K562 (cell line): ENCODE results near the gene NKD1.

Experiments
- ARID2 ChIP-seq: fragments of 450-650 bp; IDR thresholded peaks from 2 replicates; pipeline ENCODE4 v1.6.1; 2017; ENCODE audit warnings: antibody characterized with exemption, mild to moderate bottlenecking
- DNMT1 ChIP-seq: fragments of 450-650 bp; IDR thresholded peaks from 2 replicates; pipeline ENCODE4 v1.6.1; 2016; ENCODE audit warnings: antibody characterized with exemption, mild to moderate bottlenecking
- EZH2 ChIP-seq: IDR thresholded peaks from 2 replicates; pipeline ENCODE4 v1.6.1; 2012; ENCODE audit warnings: low read depth, mild to moderate bottlenecking, inconsistent platforms, low read length, borderline replicate concordance
- POLR2A ChIP-seq: fragments of 450-650 bp; conservative IDR thresholded peaks from 2 replicates; pipeline ENCODE4 v1.6.1; 2016
- POLR2AphosphoS5 ChIP-seq: IDR thresholded peaks from 2 replicates; pipeline ENCODE4 v1.6.1; 2011; ENCODE audit warnings: mild to moderate bottlenecking, low read depth, low read length, moderate library complexity; ENCODE audit not compliant: control insufficient read depth, insufficient read depth
- ZNF696 ChIP-seq: fragments of 250-450 bp; sonication (Bioruptor Pico); conservative IDR thresholded peaks from 2 replicates; pipeline ENCODE4 v1.4.0; 2020; ENCODE audit warnings: mild to moderate bottlenecking, moderate library complexity
- ZNF76 ChIP-seq: fragments of 250-450 bp; sonication (Bioruptor Pico); IDR thresholded peaks from 2 replicates; pipeline ENCODE4 v1.4.0; 2020; ENCODE audit warnings: mild to moderate bottlenecking, moderate library complexity, borderline replicate concordance
- TF ChIP-seq, protein P1 (sequence below), 3 experiments: IDR thresholded peaks in 2 of 3; conservative IDR thresholded peaks in 1 of 3; 2 replicates each; pipeline ENCODE4 v1.5.1; 2011 to 2012; ENCODE audit warnings: low read length in 3 of 3, mild to moderate bottlenecking in 3 of 3, control low read depth in 2 of 3, improper control_type of control experiment in 1 of 3, inconsistent platforms in 1 of 3, low read depth in 1 of 3, mixed read lengths in 1 of 3, moderate library complexity in 1 of 3; ENCODE audit not compliant: insufficient read depth in 2 of 3
- TF ChIP-seq, protein P2 (sequence below), 2 experiments: fragments of 450-650 bp; formaldehyde crosslinking in 1 of 2; IDR thresholded peaks; 2 replicates each; pipeline versions ENCODE4 v1.4.0 to v1.6.1; 2014 to 2020; ENCODE audit warnings: mild to moderate bottlenecking in 2 of 2, borderline replicate concordance in 1 of 2, low read depth in 1 of 2

DNA sequence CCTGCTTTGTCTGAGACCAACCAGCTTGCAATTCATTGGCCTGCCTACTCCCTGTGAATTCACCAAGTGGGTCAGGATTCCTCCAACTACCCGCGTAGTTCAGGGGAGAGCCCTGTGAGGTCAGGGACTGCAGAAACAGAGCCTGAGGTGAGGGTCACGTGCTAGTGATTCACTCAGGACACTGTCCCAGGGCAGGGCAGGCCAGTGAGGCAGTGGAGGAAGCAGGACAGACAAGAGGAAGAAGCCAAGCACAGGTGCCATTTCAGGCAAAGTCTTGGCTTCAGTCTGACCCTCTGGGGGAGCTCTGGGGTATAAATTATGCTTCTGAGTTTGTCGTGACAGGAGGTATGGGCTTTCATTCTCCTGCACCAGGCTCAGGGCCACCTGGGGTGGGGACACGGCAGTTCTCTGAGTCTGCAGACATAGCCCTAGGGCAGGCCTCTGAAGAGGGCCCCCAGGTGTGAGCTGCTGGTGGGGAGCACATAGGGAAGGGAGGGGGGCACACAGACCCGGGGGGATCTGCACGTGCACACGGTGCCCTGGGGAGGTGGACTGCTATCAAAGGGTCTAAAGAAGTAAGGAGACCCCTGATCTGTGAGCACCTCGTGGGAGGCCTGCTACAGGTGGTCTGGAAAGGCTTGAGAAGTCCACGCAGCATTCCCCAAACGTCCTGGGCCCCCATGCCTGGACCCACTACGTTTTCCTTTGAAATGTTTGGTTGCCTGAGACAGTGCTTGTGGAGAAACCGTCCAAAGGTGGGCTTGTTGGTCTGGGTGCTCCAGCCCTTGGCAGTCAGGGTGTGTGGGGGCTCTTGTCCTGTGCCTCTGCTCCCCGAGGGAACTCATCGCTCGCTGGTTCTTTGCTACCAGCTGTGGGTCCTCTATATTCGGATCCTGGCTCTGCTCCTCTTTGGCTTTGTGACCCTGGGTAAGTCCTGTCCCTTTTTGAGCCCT lies 46.4 kb downstream of the NKD1 start:
- TF ChIP-seq DNMT1 (no peak), EZH2 (no peak), ZNF76 (CRISPR knock-in tag) (no peak), ARID2 (no peak), POLR2AphosphoS5 (no peak), ZNF696 (no peak), POLR2A (no peak)
- TF ChIP-seq, protein P1, sequence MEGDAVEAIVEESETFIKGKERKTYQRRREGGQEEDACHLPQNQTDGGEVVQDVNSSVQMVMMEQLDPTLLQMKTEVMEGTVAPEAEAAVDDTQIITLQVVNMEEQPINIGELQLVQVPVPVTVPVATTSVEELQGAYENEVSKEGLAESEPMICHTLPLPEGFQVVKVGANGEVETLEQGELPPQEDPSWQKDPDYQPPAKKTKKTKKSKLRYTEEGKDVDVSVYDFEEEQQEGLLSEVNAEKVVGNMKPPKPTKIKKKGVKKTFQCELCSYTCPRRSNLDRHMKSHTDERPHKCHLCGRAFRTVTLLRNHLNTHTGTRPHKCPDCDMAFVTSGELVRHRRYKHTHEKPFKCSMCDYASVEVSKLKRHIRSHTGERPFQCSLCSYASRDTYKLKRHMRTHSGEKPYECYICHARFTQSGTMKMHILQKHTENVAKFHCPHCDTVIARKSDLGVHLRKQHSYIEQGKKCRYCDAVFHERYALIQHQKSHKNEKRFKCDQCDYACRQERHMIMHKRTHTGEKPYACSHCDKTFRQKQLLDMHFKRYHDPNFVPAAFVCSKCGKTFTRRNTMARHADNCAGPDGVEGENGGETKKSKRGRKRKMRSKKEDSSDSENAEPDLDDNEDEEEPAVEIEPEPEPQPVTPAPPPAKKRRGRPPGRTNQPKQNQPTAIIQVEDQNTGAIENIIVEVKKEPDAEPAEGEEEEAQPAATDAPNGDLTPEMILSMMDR (IDR thresholded peaks at IDR 0.05 in 2 of 3, conservative IDR thresholded peaks at IDR 0.05 in 1 of 3; ENCODE audit: insufficient read depth in 2 of 3, low read depth in 1 of 3, low read length in 3 of 3) = no peak
- TF ChIP-seq, protein P2, sequence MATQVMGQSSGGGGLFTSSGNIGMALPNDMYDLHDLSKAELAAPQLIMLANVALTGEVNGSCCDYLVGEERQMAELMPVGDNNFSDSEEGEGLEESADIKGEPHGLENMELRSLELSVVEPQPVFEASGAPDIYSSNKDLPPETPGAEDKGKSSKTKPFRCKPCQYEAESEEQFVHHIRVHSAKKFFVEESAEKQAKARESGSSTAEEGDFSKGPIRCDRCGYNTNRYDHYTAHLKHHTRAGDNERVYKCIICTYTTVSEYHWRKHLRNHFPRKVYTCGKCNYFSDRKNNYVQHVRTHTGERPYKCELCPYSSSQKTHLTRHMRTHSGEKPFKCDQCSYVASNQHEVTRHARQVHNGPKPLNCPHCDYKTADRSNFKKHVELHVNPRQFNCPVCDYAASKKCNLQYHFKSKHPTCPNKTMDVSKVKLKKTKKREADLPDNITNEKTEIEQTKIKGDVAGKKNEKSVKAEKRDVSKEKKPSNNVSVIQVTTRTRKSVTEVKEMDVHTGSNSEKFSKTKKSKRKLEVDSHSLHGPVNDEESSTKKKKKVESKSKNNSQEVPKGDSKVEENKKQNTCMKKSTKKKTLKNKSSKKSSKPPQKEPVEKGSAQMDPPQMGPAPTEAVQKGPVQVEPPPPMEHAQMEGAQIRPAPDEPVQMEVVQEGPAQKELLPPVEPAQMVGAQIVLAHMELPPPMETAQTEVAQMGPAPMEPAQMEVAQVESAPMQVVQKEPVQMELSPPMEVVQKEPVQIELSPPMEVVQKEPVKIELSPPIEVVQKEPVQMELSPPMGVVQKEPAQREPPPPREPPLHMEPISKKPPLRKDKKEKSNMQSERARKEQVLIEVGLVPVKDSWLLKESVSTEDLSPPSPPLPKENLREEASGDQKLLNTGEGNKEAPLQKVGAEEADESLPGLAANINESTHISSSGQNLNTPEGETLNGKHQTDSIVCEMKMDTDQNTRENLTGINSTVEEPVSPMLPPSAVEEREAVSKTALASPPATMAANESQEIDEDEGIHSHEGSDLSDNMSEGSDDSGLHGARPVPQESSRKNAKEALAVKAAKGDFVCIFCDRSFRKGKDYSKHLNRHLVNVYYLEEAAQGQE (IDR thresholded peaks at IDR 0.05; ENCODE audit: borderline replicate concordance) = no peak
- TF ChIP-seq, protein P2 (CRISPR knock-in tag; IDR thresholded peaks at IDR 0.05; ENCODE audit: low read depth) = no peak
